Embryonic facial prominence (tissue), 1 donor: ENCODE data around the gene PLD2.
"Not testable (repeated sequence)": the region's sequence is repeated elsewhere in the genome, so short reads cannot be mapped to it uniquely, and the experiment has no call there.

ENCODE experiments used
- DNase-seq: peaks from one replicate; pipeline ENCODE4 v3.0.0-alpha.2; 2016; ENCODE audit errors: extremely low spot score

The PLD2 gene

DNA sequence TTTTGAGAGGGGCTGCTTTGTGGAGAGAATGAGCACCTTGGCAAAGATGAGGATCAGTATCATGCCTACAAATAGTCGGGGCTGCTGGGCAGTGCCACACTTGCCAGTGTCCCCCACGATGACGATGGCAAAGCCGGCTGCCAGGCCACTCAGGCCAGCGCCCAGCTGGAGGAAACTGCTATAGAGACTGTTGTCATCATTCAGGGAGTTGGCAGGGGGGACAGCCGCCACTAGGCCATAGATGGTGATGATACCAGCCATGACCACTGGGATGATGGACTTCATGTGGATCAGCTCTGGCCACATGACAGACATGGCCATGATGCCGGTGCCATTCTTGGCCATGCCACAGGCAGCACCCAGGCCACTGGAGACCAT lies 50.0 kb downstream of the PLD2 start:
- no peak for DNase-seq

DNA sequence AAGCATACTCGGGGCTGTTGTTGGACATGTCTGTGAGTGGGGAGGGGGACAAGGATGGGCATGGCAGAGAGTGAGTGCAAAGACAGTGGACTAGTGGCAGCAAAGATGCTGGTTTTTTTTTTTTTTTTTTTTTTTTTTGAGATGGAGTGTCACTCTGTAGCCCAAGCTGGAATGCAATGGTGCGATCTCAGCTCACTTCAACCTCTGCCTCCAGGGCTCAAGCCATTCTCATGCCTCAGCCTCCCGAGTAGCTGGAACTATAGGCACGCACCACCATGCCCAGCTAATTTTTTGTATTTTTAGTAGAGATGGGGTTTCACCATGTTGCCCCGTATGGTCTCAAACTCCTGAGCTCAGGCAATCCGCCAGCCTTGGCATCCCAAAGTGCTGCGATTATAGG lies 50.4 kb downstream of the PLD2 start:
- not testable (repeated sequence) for DNase-seq

DNA sequence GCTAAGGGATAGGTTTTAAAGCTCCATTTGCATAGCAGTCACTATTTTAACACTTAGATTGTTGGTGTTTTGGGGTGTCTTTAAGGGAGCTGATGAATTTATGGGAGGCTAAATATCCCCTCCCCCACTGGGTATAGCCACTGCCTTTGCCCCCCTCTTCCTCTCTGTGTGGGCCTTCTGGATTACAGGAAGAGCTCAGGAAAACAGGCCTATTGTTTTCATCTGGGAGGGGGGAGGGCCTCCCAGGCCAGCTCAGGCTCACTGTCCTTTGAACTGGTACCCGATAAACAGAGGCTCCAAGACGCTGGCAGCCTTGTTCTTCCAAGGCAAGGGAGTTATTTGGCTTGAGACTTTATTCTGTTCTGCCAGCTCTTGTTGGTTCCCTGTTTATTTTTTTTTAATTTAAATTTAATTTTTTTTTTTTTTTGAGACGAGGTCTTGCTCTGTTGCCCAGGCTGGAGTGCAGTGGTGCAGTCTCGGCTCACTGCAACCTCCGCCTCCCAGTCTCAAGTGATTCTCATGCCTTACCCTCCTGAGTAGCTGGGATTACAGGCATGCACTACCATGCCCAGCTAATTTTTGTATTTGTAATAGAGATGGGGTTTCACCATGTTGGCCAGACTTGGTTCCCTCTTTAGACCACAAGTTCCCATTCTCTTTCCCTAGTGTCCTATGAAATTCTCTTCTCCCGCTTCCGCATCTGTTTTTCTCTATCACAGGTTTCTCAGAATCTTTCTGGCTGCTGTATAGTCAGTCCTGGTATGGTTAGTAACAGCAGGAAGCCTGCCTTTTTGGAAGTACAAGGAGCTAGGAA lies 51.3 kb downstream of the PLD2 start:
- DNase-seq: no peak

DNA sequence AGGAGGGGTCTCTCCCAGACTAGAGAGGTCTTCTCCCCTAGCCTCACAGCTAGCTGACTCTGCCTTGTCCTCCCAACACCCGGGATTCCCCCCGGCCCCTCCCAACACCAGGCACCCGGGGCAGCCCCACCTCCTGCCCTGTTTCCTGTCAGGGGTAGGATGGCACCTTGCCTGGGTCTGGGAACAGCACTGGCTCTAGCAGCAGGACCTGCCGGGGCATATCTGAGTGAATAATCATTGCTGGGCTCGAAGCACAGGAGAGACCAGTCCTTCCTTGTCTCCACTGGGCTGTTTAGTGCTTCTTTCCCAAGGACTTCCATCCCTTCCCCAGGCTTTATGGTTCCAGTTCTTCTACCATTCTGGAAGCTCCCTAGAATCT lies 51.9 kb downstream of the PLD2 start:
- no peak for DNase-seq

DNA sequence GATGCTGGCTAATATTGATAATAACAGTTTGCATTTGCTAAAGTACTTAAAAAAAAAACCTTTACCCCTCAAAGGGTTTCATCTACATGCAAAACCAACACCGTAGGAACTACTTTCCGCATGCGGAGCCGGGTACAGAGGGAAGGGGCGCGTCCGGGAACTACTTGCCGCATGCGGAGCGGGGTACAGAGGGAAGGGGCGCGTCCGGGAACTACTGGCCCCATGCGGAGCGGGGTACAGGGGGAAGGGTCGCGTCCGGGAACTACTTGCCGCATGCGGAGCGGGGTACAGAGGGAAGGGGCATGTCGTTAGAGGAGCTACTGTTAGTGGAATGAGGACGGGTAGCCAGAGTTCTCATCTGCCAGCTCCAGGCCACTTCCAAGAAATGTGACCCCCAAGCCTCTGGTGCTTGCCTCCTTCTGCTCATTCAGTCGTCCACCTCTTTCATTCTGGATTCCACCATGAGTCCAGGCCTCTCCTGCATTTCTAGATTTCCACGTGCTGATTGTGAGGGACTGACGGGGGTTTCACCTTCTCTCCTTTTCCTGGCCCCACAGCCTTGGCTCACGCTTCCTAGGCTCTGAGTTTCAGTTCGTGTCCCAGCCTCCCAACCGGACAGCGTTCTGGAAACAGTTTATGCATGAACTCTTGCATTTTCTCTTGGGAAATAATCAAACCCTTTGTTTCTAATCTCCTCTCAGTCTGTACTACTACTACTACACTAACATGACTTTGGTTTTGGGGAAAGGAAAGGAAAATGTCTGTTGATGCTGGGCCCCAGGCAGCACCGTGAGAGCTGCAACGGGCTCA lies 53.1 kb downstream of the PLD2 start:
- no peak for DNase-seq

DNA sequence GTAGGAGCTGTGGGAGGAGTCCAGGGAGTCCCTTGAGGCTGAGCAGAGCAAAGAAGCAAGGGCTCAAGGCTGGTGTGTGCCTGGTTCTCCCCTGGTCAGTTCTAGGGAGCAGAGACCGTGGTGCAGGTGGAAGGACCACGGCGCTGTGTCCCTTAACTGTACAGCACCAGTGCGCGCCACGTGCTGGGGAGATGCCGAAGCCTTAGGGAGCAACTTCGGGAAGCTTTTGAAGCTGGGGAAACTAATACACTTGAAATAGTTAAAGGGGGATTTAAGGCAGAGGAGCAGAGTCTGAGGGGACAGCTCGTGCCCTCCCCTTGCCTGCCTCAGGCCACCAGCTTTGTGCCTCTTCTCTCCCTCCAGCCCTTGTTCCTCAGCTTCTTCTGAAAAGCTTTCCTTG lies 53.7 kb downstream of the PLD2 start:
- no peak for DNase-seq

DNA sequence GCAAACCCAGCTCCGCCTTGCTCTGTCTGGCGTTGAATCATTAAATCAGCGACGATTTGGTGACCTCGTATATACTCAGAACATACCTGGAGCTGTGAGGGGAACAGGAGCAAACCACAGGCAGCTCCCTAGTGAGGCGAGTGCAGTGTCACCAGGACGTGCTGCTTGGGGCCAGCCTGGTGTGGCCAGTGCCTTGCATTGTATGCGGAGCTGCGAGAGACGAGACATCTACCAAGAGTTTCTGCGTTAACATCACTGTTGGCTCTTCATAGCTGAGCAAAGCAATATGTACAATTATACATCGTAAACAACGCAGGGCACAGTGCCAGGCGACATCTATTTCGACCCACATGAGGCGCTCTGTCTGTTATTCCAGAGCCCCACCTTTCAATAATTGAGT lies 54.1 kb downstream of the PLD2 start:
- DNase-seq: no peak

DNA sequence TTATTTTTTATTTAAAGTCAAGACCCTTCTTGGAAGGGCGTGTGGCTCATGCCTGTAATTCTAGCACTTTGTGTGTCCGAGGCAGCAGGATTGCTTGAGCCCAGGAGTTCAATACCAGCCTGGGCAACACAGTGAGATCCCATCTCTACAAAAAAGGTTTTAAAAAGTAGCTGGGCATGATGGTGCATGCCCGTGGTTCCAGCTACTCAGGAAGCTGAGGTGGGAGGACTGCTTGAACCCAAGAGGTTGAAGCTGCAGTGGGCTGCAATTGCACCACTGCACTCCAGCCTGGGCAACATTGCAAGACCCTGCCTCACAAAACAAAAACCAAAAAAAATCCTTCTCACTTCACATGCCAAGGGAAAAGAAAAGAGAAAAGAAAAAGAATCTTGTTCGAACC lies 55.8 kb downstream of the PLD2 start:
- no peak for DNase-seq

DNA sequence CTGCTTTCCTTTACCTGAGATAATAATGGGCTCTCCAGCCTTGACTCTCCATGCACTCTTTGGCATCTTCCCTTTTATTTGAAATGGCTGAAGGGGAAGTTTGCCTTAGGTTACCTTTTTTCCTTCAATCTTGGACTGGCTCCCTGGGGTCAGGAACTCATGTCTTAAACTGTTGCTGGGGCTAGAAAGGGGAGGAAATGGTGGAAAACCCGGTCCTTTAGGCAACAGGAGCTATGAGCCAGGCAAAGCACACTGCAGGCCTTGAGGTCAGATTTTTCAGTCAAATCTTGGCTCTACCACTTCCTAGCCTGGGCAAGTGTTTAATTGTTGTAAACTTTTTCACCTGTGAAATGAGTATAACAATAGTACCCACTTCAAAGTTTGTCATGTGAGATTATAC lies 56.4 kb downstream of the PLD2 start:
- DNase-seq: no peak

DNA sequence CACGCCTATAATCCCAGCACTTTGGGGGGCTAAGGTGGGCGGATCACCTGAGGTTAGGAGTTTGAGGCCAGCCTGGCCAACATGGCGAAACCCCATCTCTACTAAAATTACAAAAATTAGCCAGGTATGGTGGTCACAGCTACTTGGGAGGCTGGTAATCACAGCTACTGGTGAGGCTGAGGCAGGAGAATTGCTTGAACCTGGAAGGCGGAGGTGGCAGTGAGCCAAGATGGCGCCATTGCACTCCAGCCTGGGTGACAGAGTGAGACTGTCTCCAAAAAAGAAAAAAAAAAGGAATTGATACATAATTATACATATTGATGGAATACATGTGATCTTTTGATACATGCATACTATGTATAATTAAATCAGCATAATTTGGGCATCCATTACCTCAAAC lies 60.6 kb downstream of the PLD2 start:
- DNase-seq: not testable (repeated sequence)

DNA sequence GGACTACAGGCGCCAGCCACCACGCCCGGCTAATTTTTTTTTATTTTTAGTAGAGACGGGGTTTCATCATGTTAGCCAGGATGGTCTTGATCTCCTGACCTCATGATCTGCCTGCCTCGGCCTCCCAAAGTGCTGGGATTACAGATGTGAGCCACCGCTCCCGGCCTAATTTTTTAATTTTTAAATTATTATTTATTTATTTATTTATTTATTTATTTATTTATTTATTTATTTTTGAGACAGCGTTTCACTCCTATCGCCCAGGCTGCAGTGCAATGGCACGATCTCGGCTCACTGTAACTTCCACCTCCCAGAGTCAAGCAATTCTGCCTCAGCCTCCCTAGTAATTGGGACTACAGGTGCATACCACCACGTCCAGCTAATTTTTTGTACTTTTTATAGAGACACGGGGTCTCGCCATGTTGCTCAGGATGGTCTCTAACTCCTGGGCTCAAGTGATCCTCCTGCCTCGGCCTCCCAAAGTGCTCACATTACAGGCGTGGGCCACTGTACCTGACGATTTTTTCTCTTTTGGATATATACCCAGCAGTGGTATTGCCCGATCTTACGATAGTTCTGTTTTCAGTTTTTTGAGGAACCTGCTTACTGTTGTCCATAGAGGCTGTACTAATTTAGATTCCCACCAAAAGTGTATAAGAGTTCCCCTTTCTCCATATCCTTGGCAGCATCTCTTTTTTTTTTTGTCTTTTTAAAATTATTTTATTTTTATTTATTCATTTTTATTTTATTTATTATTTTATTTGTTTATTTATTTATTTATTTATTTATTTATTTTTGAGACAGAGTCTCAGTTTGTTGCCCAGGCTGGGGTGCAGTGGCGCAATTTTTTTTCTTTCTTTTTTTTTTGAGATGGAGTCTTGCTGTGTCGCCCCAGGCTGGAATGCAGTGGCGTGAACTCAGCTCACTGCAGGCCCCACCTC lies 62.4 kb downstream of the PLD2 start:
- not testable (repeated sequence) for DNase-seq

DNA sequence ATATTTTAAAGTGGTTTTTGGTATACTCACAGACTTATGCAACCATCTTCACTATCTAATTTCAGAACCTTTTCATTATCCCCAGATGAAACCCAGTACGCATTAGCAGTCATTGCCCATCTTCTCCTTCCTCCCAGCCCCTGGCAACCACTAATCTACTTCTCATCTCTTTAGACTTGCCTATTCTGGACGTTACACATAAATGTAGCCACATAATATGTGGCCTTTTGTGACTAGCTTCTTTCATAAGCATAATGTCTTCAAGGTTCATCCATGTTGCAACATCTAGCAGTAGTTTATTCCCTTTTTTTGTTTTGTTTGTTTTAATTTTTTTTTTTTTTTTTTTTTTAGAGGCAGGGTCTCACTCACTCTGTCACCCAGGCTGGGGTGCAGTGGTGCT lies 63.9 kb downstream of the PLD2 start:
- no peak for DNase-seq

DNA sequence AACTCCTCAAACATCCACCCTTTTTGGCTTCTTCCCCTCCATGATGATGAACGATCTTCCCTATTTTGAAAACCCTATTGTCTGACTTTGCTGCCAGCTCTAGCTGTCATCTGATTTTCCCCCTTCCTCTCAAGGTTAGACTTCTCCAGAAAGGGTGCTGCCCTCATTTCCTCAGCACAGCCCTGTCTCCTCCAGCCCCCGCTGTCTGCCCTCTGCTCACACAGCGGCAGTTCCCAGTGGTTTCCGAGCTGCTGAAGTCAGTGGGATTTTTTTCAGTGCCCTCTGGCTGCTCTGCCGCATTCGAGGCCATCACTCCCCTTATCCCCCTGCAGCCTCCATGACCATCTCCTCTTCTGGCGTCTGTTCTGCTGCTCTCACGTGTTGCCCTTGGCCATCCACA lies 65.8 kb downstream of the PLD2 start:
- DNase-seq: no peak
